Left lung (tissue), 10 donors: ENCODE measurements around the gene CRACDL. TPM values are rescaled to one million over a fixed set of nuclear protein-coding genes. Genes with fewer than 3 reads are reported as not detected.
A peak's percentile ranks its signal among the peaks of the same experiment; 100 is the strongest.

Source experiments
- ATAC-seq: fragments of 200-7000 bp; cut with Tn5 transposase; one replicate; pipeline ENCODE4 v1.9.1; 2020; ENCODE audit warnings: moderate library complexity
- DNase-seq, 4 donors: peaks; one replicate each; pipeline ENCODE4 v3.0.0-alpha.2; 2013 to 2020
- H3K27ac ChIP-seq, 2 donors: fragments of 200-600 bp; sonication (generic) in 1 of 2; one replicate each; pipeline versions ENCODE4 v1.5.0 to v1.8.0; 2020 to 2021
- H3K27me3 ChIP-seq, 2 donors: fragments of 200-600 bp; sonication (generic) in 1 of 2; one replicate each; pipeline versions ENCODE4 v1.5.0 to v1.8.0; 2020 to 2021
- H3K36me3 ChIP-seq, 2 donors: fragments of 200-600 bp; sonication (generic) in 1 of 2; one replicate each; pipeline versions ENCODE4 v1.5.0 to v1.8.0; 2020 to 2021
- H3K4me1 ChIP-seq, 2 donors: fragments of 200-600 bp; one replicate each; pipeline ENCODE4 v1.8.0; 2021
- H3K4me3 ChIP-seq, 2 donors: fragments of 200-600 bp; sonication (generic) in 1 of 2; one replicate each; pipeline versions ENCODE4 v1.5.0 to v1.8.0; 2020 to 2021; ENCODE audit warnings: mild to moderate bottlenecking in 1 of 2
- H3K9me3 ChIP-seq, 2 donors: fragments of 200-600 bp; sonication (generic) in 1 of 2; one replicate each; pipeline versions ENCODE4 v1.5.0 to v1.8.0; 2020 to 2021
- intact Hi-C, 2 donors: fragments of 100-400 bp; cut with DNase I; formaldehyde crosslinking; loops; one replicate each; pipeline versions ENCODE4 v1.11.2 to v1.14.2; 2022
- polyA plus RNA-seq, 6 donors: library from polyadenylated mRNA; unstranded; fragments of 120-200 nt; gene quantifications; one replicate each; pipeline ENCODE4 v1.2.1, GENCODE V29; 2013; ENCODE audit not compliant: insufficient read length in 6 of 6
- total RNA-seq, 2 donors: library from RNA; stranded (reverse); fragmentation: NEBNext Ultra II Directional; extraction: Animal tissue kit (Norgen Biotek cat#: 25700); gene quantifications; one replicate each; pipeline ENCODE4 v1.2.1, GENCODE V29; 2021
- TF ChIP-seq, protein P1 (sequence below), 2 donors: fragments of 200-600 bp; sonication (generic) in 1 of 2; IDR thresholded peaks; one replicate each; pipeline versions ENCODE4 v1.5.0 to v1.8.0; 2021; ENCODE audit warnings: antibody characterized with exemption in 2 of 2
- donor health status: DM: no; HTN: yes; CAD: no.
- donor health status: DM: no; HTN: no; CAD: no.

Gene CRACDL
- total and polyA plus RNA-seq, 8 donors = 4.0 to 15.2 (median 6.0) TPM

DNA sequence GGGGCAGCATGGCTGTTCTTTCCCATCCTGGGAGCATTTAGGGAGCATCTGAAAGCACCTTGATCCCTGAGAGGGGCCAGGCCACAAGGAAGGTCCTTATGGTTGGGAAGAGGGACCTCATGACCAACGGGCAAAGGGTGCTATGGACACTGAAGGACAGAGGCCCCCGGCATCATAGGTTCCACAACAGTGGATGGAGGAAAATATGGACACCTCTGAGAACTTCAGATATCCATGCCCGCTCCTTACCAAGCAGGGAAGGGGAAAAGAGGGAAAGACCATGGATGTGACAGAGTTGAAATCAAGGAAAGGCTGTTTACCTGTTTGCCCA lies 111.0 kb downstream of the CRACDL start:
- TF ChIP-seq, protein P1, sequence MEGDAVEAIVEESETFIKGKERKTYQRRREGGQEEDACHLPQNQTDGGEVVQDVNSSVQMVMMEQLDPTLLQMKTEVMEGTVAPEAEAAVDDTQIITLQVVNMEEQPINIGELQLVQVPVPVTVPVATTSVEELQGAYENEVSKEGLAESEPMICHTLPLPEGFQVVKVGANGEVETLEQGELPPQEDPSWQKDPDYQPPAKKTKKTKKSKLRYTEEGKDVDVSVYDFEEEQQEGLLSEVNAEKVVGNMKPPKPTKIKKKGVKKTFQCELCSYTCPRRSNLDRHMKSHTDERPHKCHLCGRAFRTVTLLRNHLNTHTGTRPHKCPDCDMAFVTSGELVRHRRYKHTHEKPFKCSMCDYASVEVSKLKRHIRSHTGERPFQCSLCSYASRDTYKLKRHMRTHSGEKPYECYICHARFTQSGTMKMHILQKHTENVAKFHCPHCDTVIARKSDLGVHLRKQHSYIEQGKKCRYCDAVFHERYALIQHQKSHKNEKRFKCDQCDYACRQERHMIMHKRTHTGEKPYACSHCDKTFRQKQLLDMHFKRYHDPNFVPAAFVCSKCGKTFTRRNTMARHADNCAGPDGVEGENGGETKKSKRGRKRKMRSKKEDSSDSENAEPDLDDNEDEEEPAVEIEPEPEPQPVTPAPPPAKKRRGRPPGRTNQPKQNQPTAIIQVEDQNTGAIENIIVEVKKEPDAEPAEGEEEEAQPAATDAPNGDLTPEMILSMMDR (IDR thresholded peaks at IDR 0.05) = no peak
- H3K27ac ChIP-seq = peak overlapping the region; percentile 19 to 91
- H3K27me3 ChIP-seq = peaks cover 5 to 22% of the 10 kb centered on the region in 2 donors
- ATAC-seq = no peak
- H3K36me3 ChIP-seq = no peaks in the 10 kb centered on the region
- no peaks in the 10 kb centered on the region for H3K9me3 ChIP-seq
- no peak for DNase-seq
- intact Hi-C loops = no loop called here
- H3K4me1 ChIP-seq = peaks cover 4 to 62% of the 10 kb centered on the region in 2 donors
- H3K4me3 ChIP-seq = no peak overlapping the region

DNA sequence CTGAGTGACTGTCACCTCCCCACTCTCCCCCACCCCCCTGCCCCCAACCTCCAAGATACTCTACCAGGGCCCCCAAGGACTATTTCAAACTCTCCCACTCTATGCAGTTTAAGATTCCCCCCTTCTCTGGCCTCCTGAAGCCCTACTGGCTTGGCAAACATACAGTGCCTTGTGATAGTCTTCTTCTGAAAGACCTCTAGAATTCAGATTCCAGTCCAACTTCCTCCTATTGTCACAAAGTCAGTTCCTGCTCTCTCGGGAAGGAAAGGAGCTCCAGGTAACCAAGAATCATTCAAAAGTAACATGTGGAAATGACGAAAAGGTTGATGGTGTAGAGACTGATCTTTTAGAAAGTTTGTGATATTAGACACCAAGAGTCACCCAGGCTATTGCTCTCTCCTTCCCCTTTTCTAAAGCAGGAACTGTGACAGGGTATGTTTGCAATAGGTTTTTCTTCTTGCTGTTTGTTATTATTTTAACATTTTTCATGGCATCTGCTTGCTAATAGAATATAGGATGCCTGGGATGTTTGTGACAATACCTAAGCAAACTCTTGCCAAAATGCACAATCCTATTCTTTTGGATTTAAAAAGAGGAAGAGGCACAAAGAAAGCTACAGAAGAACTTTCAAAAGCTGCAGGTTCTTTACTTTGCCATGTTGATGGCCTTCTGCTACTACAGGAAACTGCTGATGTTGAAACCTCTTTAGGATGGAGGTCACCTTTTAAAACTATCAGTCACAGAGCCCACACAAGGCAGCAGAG lies 111.6 kb downstream of the CRACDL start:
- intact Hi-C loops = no loop called here
- H3K9me3 ChIP-seq = no peaks in the 10 kb centered on the region
- H3K4me1 ChIP-seq = peaks cover 4 to 62% of the 10 kb centered on the region in 2 donors
- peak overlapping the region; percentile 19 to 91 for H3K27ac ChIP-seq
- DNase-seq = no peak
- TF ChIP-seq, protein P1 (IDR thresholded peaks at IDR 0.05) = no peak
- peaks cover 5 to 22% of the 10 kb centered on the region in 2 donors for H3K27me3 ChIP-seq
- H3K36me3 ChIP-seq = no peaks in the 10 kb centered on the region
- no peak for ATAC-seq
- H3K4me3 ChIP-seq = no peak overlapping the region

DNA sequence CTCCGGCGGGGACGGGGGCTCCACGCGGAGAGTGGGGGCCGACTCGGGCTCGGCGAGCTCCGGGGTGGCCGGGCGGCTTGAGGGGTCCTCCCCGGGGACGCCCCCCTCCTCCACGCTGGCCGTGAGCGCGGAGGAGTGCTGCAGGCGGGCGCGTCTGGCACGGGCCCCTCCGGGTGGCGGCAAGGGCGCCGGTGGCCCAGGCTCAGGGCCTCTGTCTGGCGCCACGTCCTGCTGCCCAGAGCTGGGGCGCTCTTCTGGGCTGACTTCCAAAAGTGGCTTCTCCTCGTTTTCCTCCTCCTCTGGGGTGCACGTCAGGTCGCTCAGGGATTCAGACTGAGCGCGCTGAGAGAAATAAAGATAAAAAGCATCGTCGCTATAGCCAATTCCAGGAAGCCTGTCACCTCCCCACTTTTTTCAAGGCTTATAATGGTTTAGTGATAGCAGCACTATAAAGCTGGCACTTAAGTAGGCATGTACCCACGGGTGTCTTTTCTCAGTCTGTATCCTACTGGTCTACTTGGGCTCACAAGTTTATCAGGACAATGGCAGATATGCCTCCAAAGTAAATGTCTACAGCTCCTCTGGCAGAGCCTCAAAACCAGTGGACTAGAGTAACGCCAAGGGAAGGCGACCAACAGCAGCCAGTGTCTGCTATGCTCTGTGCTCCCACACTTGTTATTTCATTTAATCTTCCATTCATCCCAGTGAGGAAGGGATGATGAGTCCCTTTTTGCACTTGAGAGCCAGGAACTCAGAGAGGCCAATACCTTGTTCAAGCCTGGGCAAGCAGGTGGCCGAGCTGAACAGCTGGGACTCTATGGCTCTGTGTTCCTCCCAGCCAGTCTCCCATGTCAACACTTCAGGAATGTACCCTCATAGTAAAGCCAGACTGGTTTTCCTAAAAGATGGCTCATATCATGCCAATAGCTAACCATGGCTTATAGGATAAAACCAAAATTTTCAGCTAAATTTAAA lies 112.5 kb downstream of the CRACDL start:
- Histone ChIP-seq H3K9me3 (no peaks in the 10 kb centered on the region), H3K36me3 (no peaks in the 10 kb centered on the region), H3K4me3 (peak overlapping the region; percentile 21 to 54), H3K27ac (peak overlapping the region; percentile 79 to 91), H3K27me3 (peaks cover 5 to 22% of the 10 kb centered on the region in 2 donors), H3K4me1 (peaks cover 4 to 64% of the 10 kb centered on the region in 2 donors)
- intact Hi-C loops = no loop called here
- DNase-seq (peak in 1 of 4 donors; percentile 82), ATAC-seq (peak; percentile 29)
- TF ChIP-seq, protein P1 (IDR thresholded peaks at IDR 0.05) = no peak

DNA sequence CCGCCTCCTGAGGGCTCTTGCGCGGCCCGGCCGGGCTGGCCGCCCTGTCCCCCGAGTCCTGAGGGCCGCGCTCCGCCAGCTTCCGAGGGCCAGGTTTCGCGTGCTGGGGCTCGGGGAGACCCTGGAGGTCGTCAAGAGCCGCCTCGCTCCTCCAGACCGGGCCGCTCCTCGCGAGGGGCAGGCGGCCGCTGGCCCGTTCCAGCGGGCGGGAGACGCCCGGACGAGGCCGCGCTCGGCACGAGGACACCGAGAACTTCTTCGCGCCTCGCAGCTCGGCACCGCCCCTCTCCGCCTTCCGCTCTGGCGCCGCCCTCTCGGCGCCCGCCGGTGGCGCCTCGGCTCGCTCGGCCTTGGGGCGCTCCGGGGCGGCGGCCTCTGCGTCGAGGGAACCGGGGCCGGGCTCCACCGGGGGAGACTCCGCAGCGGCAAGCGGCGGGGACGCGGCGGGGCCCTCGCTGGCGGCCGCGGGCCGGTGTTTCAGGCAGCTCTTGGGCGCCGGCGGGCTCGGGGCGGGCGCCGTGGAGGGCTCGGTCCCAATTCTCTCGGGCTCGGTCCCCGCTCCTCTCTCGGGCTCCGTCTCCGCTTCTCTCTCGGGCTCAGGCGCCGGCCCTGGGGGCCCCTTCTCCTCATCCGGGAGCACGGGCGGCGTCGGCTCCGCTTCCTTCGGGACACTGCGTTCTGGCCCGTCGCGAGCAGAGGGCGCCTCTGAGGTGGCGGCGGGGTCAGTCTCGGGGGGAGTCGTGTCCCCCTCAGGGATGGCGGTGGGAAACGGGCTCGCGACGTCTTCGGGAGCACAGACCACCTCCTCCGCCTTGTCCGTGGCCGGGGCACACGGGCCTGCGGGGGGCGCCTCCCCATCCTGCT lies 113.5 kb downstream of the CRACDL start:
- DNase-seq (peak in 3 of 4 donors; percentile 58 to 95 (median 61)), ATAC-seq (peak; percentile 83)
- H3K4me1 ChIP-seq = peaks cover 4 to 61% of the 10 kb centered on the region in 2 donors
- TF ChIP-seq, protein P1 (IDR thresholded peaks at IDR 0.05) = peak; percentile 24 to 42
- no peaks in the 10 kb centered on the region for H3K9me3 ChIP-seq
- peak overlapping the region; percentile 21 to 54 for H3K4me3 ChIP-seq
- peak overlapping the region; percentile 79 to 91 for H3K27ac ChIP-seq
- intact Hi-C loops = no loop called here
- H3K27me3 ChIP-seq = peaks cover 5 to 22% of the 10 kb centered on the region in 2 donors
- no peaks in the 10 kb centered on the region for H3K36me3 ChIP-seq
